HG03575 (cell line): ENCODE data around the gene ALPK3.
"Not testable (repeated sequence)": the region's sequence is repeated elsewhere in the genome, so short reads cannot be mapped to it uniquely, and the experiment has no call there.

Experiments used
- ATAC-seq: cut with Tn5 transposase; IDR thresholded peaks from one replicate; pipeline ENCODE4 v1.9.1; 2021; ENCODE audit not compliant: unreplicated experiment, insufficient number of reproducible peaks, low FRiP score; ENCODE audit errors: extremely low read depth

ALPK3 gene

DNA sequence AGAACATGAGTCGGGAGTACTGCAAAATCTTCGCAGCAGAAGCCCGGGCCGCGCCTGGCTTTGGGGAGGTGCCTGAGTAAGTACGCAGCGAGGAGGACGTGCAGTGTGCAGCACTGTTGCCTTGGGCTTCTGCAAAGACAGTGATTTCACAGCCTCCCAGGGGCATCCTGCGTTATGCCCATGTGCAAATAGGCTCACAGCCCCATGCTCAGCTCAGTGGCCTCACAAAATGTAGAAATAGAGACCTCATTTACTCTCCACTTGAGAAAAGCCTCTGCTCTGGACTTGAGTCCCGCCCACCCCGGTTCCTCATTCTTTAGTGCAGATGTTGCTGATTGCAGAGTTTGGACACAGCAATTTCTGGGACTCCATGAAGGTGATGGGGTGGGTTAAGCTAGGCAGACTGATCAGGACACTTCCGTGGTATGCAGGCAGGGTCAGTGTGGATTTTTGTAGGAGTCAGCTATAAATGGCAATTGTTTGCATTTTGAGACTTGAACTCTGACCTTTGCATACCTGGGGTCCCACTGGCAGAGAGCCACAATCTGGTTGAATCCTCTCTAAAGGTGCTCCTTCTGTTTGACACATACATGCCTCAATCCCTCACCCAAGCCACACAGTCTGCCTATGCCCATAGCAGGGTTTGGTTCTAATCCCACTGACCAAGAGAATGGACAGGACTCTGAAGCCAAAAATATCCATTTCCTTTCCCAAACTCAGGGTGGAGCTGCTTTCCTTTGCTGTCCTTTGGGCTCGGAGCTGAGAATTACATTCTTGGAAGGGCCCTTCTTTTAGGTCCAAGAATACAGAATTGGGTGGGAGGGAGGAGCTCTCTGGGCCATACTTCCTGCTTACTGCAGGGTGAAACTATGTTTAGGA, 46.6 kb downstream of the ALPK3 start:
- no peak for ATAC-seq

GRCh38 chr15:84864444-84864795, 47.3 kb downstream of the ALPK3 start:
- ATAC-seq = no peak

DNA sequence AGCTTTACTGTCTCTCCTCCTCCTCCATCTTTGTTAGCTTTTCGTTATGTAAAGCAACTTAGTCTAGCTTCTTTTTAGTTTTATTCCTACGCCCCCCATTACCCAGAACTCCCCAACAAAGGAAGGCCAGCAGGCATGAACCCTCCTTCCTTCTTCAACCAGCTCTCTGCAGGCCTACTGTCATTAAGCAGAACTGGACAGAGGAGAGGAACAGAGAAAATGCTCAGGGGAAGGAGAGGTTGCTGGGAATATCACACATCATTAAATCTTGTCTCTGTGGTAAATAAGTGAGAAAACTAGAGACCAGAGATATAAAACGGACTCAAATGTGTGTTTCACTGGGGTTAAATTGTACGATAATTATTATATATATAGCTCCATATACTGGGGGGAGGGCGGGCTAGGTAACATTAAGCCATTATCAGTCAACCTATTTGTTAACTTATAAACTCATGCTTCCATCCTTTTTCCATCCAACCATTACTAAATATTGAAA, 48.0 kb downstream of the ALPK3 start:
- ATAC-seq = no peak

- ATAC-seq = no peak
Observed at GRCh38 chr15:84868037-84868880, 51.1 kb downstream of the ALPK3 start.

GRCh38 chr15:84869510-84869909, 52.4 kb downstream of the ALPK3 start:
- ATAC-seq = no peak

GRCh38 chr15:84871428-84871985, 54.4 kb downstream of the ALPK3 start:
- ATAC-seq = no peak

- ATAC-seq = no peak
Observed at GRCh38 chr15:84872009-84872910, 55.1 kb downstream of the ALPK3 start.

- no peak for ATAC-seq
Observed at GRCh38 chr15:84873997-84874396, 56.8 kb downstream of the ALPK3 start.

- no peak for ATAC-seq
Observed at GRCh38 chr15:84874981-84875699, 58.0 kb downstream of the ALPK3 start.

- ATAC-seq = no peak
Observed at GRCh38 chr15:84876269-84876668, 59.1 kb downstream of the ALPK3 start.

DNA sequence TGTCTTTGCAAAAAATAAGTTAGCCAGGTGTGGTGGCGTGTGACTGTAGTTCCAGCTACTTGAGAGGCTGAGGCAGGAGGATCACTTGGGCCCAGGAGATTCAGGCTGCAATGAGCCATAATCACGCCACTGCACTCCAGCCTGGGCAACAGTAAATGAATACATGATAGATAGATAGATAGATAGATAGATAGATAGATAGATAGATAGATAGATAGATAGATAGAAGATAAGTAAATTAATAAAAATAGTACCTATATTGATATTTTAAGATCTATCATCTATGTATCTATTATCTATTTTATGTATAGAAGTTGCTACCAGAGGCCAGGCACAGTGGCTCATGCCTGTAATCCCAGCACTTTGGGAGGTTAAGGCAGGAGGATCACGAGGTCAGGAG, 60.5 kb downstream of the ALPK3 start:
- not testable (repeated sequence) for ATAC-seq

DNA sequence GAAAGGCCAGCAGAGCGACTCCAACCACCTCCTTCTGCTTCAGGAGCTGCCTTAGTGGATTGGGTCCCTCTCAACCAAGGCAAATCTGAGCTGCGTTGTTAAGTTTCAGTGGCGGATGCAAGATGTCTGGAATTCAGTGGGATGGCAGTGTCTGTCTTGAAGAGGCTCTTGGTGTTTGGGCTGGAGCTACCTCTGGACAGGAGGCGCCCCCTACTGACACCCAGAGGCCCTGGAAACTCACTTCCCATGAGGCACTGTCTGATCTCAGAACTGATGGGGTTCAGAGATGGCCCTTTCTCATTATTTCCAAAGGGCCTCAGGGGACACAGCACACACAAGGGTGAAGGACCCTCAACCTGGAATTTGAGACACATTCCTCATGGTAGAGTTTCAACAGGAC, 61.3 kb downstream of the ALPK3 start:
- ATAC-seq = no peak

- ATAC-seq = no peak
Observed at GRCh38 chr15:84879088-84879780, 62.1 kb downstream of the ALPK3 start.

GRCh38 chr15:84880007-84880406, 62.9 kb downstream of the ALPK3 start:
- no peak for ATAC-seq

GRCh38 chr15:84880822-84881519, 63.8 kb downstream of the ALPK3 start:
- no peak for ATAC-seq

DNA sequence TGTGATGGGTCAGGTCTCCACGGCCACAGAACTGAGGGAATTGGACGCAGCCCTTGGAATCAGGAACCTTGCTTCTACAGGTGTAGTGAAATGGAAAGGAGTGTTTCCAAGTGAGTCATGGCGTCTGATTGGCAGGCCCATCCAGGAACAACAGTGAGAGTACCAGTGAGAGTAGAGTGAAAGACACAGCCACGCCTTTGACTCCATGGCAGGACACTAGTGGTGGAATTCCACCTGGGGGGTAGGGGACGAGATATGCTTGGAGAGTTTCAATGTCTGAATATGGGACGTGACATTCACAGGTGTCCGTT, 64.3 kb downstream of the ALPK3 start:
- ATAC-seq = no peak

DNA sequence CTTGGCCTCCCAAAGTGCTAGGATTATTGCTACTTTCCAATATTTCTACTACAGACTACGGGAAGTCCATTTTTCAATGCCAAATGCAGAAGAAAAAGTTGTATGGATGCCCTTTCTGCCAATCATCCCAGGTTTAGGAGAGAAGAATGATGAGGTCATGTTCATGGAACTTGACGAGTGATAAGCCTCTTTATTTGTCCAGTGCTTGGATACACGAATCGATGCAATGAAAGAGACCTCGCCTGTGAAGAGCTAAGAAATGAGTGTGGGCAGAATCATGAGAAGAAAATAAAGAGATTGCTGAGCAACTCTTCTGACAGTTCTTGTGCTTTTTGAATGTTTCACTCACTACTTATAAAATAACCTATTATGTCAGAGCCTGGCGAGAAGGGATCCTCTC, 66.3 kb downstream of the ALPK3 start:
- no peak for ATAC-seq
